Measurements from ENCODE around the gene TRABD2B. TPM values are rescaled to one million over a fixed set of nuclear protein-coding genes. Genes with fewer than 3 reads are reported as not detected.
A peak's percentile ranks its signal among the peaks of the same experiment; 100 is the strongest.

The TRABD2B gene
- total RNA-seq, 1 experiment from 2014 or later: 0.96 TPM

DNA sequence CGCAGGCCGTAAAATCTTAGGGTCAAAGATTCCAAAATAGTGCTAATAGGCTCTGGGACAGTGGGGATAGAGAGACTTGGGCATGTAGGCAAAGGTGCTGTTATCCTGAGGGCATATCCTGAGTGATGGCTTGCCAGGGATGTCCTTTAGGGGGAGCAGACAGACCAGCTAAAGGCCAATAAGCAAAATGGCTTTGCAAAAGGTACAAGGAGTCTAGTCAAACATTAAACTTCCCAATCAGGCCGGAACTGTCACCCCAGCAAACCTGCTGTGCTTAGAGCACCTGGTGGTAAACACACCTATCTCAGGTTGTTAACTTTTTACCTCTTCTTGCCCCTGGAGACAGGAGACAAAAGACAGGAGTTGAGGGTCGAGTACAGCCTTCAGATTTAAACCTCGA is 49.1 kb downstream of the TRABD2B start:
- Mint-ChIP-seq H3K4me1 (ENCODE audit: insufficient read depth, unreplicated experiment) (peaks cover 6% of the 10 kb centered on the region), H3K36me3 (ENCODE audit: insufficient read depth, unreplicated experiment) (no peaks in the 10 kb centered on the region), H3K27me3 (ENCODE audit: insufficient read depth, unreplicated experiment) (no peaks in the 10 kb centered on the region), H3K9me3 (ENCODE audit: unreplicated experiment) (no peaks in the 10 kb centered on the region), H3K27ac (ENCODE audit: low read depth, unreplicated experiment) (no peak overlapping the region), H3K4me3 (ENCODE audit: unreplicated experiment) (no peak overlapping the region)
- TF ChIP-seq, protein P1, sequence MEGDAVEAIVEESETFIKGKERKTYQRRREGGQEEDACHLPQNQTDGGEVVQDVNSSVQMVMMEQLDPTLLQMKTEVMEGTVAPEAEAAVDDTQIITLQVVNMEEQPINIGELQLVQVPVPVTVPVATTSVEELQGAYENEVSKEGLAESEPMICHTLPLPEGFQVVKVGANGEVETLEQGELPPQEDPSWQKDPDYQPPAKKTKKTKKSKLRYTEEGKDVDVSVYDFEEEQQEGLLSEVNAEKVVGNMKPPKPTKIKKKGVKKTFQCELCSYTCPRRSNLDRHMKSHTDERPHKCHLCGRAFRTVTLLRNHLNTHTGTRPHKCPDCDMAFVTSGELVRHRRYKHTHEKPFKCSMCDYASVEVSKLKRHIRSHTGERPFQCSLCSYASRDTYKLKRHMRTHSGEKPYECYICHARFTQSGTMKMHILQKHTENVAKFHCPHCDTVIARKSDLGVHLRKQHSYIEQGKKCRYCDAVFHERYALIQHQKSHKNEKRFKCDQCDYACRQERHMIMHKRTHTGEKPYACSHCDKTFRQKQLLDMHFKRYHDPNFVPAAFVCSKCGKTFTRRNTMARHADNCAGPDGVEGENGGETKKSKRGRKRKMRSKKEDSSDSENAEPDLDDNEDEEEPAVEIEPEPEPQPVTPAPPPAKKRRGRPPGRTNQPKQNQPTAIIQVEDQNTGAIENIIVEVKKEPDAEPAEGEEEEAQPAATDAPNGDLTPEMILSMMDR (IDR thresholded peaks at IDR 0.05; ENCODE audit: unreplicated experiment): peak; percentile 12
- POLR2A ChIA-PET: no interaction called here
- intact Hi-C loops (cut with micrococcal nuclease): loop anchor here (1.0 kb wide), 2 partner anchors 113 to 254 kb away; no protein-coding TSS in a partner anchor
- CTCF ChIA-PET: no interaction called here
- no TSS peak for BruUV-seq (replicated peaks)
- peak; percentile 38 for DNase-seq (ENCODE audit: unreplicated experiment)

- H3K4me1 Mint-ChIP-seq (ENCODE audit: insufficient read depth, unreplicated experiment): peaks cover 7% of the 10 kb centered on the region
- BruUV-seq (replicated peaks): no TSS peak
- H3K9me3 Mint-ChIP-seq (ENCODE audit: unreplicated experiment): no peaks in the 10 kb centered on the region
- DNase-seq (ENCODE audit: unreplicated experiment): no peak
- TF ChIP-seq, protein P1 (IDR thresholded peaks at IDR 0.05; ENCODE audit: unreplicated experiment): no peak
- POLR2A ChIA-PET: no interaction called here
- intact Hi-C loops (cut with micrococcal nuclease): no loop called here
- H3K4me3 Mint-ChIP-seq (ENCODE audit: unreplicated experiment): no peak overlapping the region
- H3K36me3 Mint-ChIP-seq (ENCODE audit: insufficient read depth, unreplicated experiment): no peaks in the 10 kb centered on the region
- CTCF ChIA-PET: interaction anchor here (0.6 to 1.2 kb wide), 3 partner anchors 11 to 78 kb away, joined by 3 read pairs; no protein-coding TSS in a partner anchor
- no peaks in the 10 kb centered on the region for H3K27me3 Mint-ChIP-seq (ENCODE audit: insufficient read depth, unreplicated experiment)
- no peak overlapping the region for H3K27ac Mint-ChIP-seq (ENCODE audit: low read depth, unreplicated experiment)
These were observed 49.7 kb downstream of the TRABD2B start for GRCh38 chr1:47947531-47947930.

- BruUV-seq (replicated peaks): no TSS peak
- TF ChIP-seq, protein P1 (IDR thresholded peaks at IDR 0.05; ENCODE audit: unreplicated experiment): no peak
- CTCF ChIA-PET: interaction anchor here (0.6 to 1.0 kb wide), 3 partner anchors 11 to 258 kb away, joined by 3 to 5 read pairs (median 4); no protein-coding TSS in a partner anchor
- no peak overlapping the region for H3K4me3 Mint-ChIP-seq (ENCODE audit: unreplicated experiment)
- H3K27ac Mint-ChIP-seq (ENCODE audit: low read depth, unreplicated experiment): no peak overlapping the region
- intact Hi-C loops (cut with micrococcal nuclease): no loop called here
- H3K27me3 Mint-ChIP-seq (ENCODE audit: insufficient read depth, unreplicated experiment): no peaks in the 10 kb centered on the region
- no peaks in the 10 kb centered on the region for H3K9me3 Mint-ChIP-seq (ENCODE audit: unreplicated experiment)
- DNase-seq (ENCODE audit: unreplicated experiment): no peak
- H3K36me3 Mint-ChIP-seq (ENCODE audit: insufficient read depth, unreplicated experiment): no peaks in the 10 kb centered on the region
- POLR2A ChIA-PET: interaction anchor here (0.9 to 1.3 kb wide), 2 partner anchors 8 to 9 kb away, joined by 4 to 5 read pairs; no protein-coding TSS in a partner anchor
- peaks cover 27% of the 10 kb centered on the region for H3K4me1 Mint-ChIP-seq (ENCODE audit: insufficient read depth, unreplicated experiment)
These were observed 52.6 kb downstream of the TRABD2B start for GRCh38 chr1:47944561-47944960.

- BruUV-seq (replicated peaks): no TSS peak
- no peak overlapping the region for H3K4me3 Mint-ChIP-seq (ENCODE audit: unreplicated experiment)
- H3K9me3 Mint-ChIP-seq (ENCODE audit: unreplicated experiment): no peaks in the 10 kb centered on the region
- H3K27me3 Mint-ChIP-seq (ENCODE audit: insufficient read depth, unreplicated experiment): no peaks in the 10 kb centered on the region
- POLR2A ChIA-PET: interaction anchor here (1.0 kb wide), 1 partner anchor 49 kb away, joined by 3 read pairs; no protein-coding TSS in a partner anchor
- TF ChIP-seq, protein P1 (IDR thresholded peaks at IDR 0.05; ENCODE audit: unreplicated experiment): no peak
- CTCF ChIA-PET: interaction anchor here (0.7 to 1.6 kb wide), 4 partner anchors 49 to 203 kb away, joined by 5 to 7 read pairs (median 6); no protein-coding TSS in a partner anchor
- intact Hi-C loops (cut with micrococcal nuclease): no loop called here
- DNase-seq (ENCODE audit: unreplicated experiment): peak; percentile 21
- H3K4me1 Mint-ChIP-seq (ENCODE audit: insufficient read depth, unreplicated experiment): peaks cover 32% of the 10 kb centered on the region
- H3K27ac Mint-ChIP-seq (ENCODE audit: low read depth, unreplicated experiment): peak overlapping the region; percentile 64
- no peaks in the 10 kb centered on the region for H3K36me3 Mint-ChIP-seq (ENCODE audit: insufficient read depth, unreplicated experiment)
These were observed 55.0 kb downstream of the TRABD2B start for GRCh38 chr1:47942240-47942629.
